Body of pancreas (tissue), 4 donors: ENCODE data around the gene WDFY4.

Experiments
- CTCF ChIP-seq, 7 experiments: fragments of 450-650 bp in 4 of 7; fragments of 200-600 bp in 3 of 7; sonication (generic) in 3 of 7; IDR thresholded peaks; one replicate each; pipeline ENCODE4 v1.5.1; 2016 to 2019; ENCODE audit warnings: antibody characterized with exemption in 7 of 7
- POLR2A ChIP-seq, 3 donors: fragments of 450-650 bp; IDR thresholded peaks; one replicate each; pipeline ENCODE4 v1.6.1; 2016; ENCODE audit warnings: antibody characterized with exemption in 3 of 3, mild to moderate bottlenecking in 2 of 3

GRCh38 chr10:48968036-48968435, 283.4 kb downstream of the WDFY4 start:
- TF ChIP-seq POLR2A (IDR thresholded peaks at IDR 0.05): no peak
- no peak for TF ChIP-seq CTCF (IDR thresholded peaks at IDR 0.05)
